GM10266 (cell line): ENCODE measurements around the gene JAG1.
A peak's percentile ranks its signal among the peaks of the same experiment; 100 is the strongest.

Source experiments
- DNase-seq: peaks from one replicate; pipeline ENCODE4 v3.0.0; 2012; ENCODE audit errors: extremely low spot score
- TF ChIP-seq, protein P1 (sequence below): IDR thresholded peaks from 2 replicates; pipeline ENCODE4 v1.5.1; 2012; ENCODE audit warnings: mild to moderate bottlenecking, low read depth; ENCODE audit not compliant: control insufficient read depth, insufficient read depth; ENCODE audit errors: missing control alignments

The JAG1 gene

DNA sequence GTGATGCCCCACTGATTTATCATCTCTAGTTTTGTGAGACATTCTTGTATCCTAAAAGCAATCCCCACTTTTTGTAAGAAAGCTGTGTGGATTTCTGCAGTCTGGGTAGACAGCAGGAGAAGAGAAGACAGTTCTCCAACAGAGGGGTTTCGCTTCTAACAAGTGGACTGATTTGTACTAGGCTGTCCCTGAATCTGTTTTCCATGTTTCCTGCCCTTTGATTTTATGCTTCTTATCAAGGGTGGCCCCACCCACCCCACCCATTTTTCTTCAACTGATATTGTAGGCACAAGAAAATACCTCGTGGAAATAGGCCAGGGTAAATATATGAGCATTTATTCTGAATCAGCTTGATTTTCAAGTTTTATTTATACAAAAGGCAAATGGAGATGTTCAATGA, 25.7 kb upstream of the JAG1 start:
- TF ChIP-seq, protein P1, sequence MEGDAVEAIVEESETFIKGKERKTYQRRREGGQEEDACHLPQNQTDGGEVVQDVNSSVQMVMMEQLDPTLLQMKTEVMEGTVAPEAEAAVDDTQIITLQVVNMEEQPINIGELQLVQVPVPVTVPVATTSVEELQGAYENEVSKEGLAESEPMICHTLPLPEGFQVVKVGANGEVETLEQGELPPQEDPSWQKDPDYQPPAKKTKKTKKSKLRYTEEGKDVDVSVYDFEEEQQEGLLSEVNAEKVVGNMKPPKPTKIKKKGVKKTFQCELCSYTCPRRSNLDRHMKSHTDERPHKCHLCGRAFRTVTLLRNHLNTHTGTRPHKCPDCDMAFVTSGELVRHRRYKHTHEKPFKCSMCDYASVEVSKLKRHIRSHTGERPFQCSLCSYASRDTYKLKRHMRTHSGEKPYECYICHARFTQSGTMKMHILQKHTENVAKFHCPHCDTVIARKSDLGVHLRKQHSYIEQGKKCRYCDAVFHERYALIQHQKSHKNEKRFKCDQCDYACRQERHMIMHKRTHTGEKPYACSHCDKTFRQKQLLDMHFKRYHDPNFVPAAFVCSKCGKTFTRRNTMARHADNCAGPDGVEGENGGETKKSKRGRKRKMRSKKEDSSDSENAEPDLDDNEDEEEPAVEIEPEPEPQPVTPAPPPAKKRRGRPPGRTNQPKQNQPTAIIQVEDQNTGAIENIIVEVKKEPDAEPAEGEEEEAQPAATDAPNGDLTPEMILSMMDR: no peak
- no peak for DNase-seq

DNA sequence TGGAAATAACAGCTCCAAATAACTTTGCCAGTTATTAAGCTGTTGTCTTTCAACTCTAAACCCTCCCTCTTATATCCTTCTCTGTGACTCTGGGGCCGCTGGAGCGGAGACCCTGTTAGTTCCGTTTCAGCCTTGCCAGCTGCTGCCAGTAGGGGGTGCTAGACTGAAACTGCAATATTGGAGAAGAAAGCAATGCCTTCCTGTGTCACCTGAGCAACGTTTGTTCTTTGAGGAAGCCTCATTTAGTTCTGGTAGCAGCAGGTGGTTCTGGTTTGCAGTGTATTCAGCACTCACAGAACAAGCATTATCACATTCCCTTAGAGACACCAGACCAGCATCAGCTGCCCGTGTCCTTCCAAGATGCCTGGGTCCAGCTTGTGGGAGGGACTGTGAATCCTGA, 22.9 kb upstream of the JAG1 start:
- DNase-seq: peak; percentile 15
- TF ChIP-seq, protein P1: peak; percentile 59

DNA sequence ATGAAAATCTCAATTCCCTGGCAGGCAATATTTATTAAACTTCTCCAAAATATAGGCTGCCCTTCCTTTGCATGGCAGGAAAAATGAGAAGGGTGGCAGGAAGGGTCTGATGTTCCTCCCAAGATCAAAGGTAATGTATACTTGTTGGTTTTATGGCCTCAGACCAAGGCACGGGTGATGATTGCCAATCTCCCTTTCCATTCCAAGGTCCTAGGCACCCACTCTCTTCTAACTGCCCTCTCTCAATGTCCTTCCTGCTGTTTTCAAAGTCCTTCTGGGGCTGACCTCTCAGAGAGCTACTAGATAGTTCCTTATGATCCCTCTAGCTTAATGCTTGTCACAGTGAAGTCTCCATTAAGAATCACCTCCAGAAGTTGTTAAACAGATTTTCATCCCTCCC, 15.6 kb upstream of the JAG1 start:
- TF ChIP-seq, protein P1: no peak
- no peak for DNase-seq

DNA sequence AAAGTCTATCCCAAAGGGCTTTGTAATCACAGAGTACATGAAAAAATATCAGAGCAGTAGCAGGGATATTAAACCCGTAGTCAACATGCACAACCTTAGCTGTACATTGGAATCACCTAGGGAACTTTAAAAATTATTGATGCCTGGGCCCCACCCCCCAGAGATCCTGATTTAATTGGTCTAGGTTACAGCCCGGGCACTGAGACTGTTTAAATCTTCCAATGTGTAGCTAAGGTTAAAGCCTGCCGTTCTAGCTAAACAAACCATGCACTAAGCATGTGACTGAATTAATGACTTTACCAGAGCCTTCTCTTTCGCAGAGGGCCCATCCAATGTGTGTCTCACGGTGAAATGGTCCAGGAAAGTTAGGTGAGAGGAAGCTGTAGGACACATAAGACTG, 14.1 kb upstream of the JAG1 start:
- TF ChIP-seq, protein P1: no peak
- no peak for DNase-seq

DNA sequence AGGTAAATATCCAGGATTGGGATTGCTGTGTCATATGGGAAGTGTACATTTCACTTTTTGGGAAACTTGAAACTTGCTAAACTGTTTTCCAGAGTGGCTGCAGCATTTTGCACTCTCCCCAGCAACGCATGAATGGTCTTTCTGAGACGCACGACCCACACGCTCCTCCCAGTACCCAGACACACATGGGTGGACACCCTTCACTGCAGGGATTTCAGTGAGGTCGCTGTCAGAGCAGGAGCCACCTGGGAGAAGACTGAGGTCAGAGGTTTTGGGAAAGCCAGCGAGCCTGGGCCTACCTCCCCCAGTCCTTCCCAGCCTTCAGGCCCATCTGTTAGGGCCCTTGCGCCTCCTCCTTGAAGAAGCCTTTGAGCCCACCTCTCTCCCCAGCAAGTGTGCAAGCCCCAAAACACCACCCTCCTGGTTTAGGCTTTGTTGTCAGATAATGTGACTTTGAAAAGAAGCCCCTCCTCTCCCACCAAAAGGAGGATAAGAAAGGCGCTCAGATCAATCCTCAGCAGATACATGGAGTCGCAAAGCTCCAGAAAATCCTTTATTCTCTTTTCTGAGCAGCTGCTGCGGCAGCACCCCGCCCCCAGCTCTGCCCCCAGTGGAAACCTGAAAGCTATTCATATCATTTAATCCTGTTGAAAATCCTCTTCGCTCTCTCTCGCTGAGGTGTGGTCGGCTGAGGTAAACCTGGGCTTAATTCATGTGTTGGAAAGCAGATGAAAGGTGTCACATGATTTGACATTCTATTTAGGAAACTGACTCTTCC, 12.7 kb upstream of the JAG1 start:
- DNase-seq: no peak
- TF ChIP-seq, protein P1: no peak

DNA sequence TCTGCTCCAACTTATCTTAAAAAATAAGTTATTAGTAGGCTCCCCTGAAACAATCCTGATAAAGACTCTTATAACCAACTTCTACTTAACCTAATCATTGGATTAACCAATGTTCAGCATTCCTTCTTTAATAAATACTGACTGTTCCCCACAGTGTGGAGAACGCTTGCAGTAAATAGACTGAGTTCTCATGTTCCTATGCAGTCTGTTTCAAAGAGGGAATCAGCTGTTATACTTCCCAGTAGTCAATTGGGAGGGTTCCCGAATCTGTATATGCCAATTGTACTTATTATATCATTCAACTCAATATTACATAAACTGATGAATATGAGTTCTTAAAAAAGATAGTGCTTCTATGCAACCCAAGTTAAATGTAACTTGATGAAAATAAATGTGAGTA, 9.7 kb upstream of the JAG1 start:
- TF ChIP-seq, protein P1: no peak
- no peak for DNase-seq

DNA sequence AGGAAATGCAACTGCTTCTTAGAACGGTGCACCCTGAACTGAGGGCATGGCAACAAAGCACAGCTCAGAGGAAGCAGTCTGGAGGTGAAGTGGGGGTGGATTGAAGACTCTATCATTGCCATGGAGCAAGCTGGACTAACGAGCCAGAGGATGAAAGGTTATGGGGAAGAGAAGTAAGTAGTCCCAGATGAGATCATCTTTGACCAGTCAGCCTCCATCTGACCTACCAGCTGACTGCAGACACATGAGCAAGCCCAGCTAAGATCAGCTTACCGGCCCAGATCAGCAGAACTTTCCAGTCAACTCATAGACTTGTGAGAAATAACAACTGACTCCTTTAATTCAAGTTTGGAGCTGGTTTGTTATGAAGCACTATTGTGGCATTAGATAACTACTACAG, 9.1 kb upstream of the JAG1 start:
- no peak for DNase-seq

More for the DNA sequence above, 9.1 kb upstream of the JAG1 start:
- TF ChIP-seq, protein P1: no peak
